Omental fat pad (tissue), 4 donors: Measurements from ENCODE around the gene NOC3L. TPM values are rescaled to one million over a fixed set of nuclear protein-coding genes. Genes with fewer than 3 reads are reported as not detected.

Experiments
- ATAC-seq: fragments of 150-250 bp; one replicate; pipeline ENCODE4 v1.9.1; 2016; ENCODE audit warnings: mild to moderate bottlenecking, moderate library complexity; ENCODE audit not compliant: low FRiP score
- DNase-seq: peaks from one replicate; pipeline ENCODE4 v3.0.0-alpha.2; 2019; ENCODE audit warnings: low spot score
- total RNA-seq, 4 donors: library from RNA; depleted of rRNA; stranded (reverse); fragments of >200 nt; gene quantifications; one replicate each; pipeline ENCODE4 v1.1.0, GENCODE V29; 2016
- TF ChIP-seq, protein P1 (sequence below), 3 donors: fragments of 450-650 bp; IDR thresholded peaks; one replicate each; pipeline ENCODE4 v1.5.1; 2016 to 2017; ENCODE audit warnings: antibody characterized with exemption in 3 of 3, mild to moderate bottlenecking in 3 of 3, moderate library complexity in 2 of 3

The NOC3L gene
- total RNA-seq, 4 donors from 2014 or later: 20.3 to 42.9 (median 23.0) TPM

DNA sequence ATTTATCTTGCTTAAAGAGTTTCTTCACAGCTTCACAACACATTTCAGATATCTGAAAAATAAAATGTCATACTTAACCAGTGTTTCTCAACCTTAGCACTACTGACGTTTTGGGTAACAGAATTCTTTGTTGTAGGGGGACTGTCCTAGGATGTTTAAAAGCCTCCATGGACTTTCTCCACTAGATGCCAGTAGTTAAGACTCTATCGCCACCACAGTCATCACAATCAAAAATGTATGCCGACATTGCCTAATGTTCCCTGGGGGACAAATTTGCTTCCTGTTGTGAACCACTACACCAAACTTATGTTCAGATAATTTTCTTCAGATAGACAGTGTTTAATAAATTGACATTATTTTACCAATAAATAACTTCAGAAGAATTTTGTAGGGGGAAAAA lies 13.4 kb downstream of the NOC3L start:
- no peak for ATAC-seq
- no peak for DNase-seq
- TF ChIP-seq, protein P1, sequence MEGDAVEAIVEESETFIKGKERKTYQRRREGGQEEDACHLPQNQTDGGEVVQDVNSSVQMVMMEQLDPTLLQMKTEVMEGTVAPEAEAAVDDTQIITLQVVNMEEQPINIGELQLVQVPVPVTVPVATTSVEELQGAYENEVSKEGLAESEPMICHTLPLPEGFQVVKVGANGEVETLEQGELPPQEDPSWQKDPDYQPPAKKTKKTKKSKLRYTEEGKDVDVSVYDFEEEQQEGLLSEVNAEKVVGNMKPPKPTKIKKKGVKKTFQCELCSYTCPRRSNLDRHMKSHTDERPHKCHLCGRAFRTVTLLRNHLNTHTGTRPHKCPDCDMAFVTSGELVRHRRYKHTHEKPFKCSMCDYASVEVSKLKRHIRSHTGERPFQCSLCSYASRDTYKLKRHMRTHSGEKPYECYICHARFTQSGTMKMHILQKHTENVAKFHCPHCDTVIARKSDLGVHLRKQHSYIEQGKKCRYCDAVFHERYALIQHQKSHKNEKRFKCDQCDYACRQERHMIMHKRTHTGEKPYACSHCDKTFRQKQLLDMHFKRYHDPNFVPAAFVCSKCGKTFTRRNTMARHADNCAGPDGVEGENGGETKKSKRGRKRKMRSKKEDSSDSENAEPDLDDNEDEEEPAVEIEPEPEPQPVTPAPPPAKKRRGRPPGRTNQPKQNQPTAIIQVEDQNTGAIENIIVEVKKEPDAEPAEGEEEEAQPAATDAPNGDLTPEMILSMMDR (IDR thresholded peaks at IDR 0.05): no peak

DNA sequence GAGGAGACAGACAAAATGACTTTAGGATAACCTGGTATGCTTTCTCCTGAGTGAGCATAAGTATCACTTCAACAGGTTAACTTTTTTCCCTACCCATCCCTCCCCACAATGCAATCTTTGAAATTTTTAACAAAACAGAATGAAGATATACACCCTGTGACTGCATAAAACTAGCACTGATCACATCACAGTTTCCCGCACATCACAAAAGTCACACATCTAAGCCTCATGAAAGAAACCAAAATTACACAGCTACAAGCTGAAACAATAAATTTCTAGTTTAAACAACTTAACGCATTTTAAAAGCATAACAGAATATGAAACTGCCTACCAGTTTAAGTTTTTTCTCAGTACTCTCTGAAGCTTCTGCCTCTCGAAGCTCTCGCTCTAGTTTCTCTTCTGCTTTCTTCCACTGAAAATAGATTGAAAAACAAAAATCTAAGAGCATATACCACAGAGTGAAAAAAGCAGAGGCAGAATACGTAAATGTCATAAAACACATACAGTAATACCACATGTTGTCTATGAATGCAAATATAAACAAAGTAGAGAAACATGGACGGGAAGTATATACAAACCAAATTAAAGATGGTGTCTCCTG lies 18.1 kb downstream of the NOC3L start:
- DNase-seq (no peak), ATAC-seq (no peak)
- TF ChIP-seq, protein P1 (IDR thresholded peaks at IDR 0.05): no peak

DNA sequence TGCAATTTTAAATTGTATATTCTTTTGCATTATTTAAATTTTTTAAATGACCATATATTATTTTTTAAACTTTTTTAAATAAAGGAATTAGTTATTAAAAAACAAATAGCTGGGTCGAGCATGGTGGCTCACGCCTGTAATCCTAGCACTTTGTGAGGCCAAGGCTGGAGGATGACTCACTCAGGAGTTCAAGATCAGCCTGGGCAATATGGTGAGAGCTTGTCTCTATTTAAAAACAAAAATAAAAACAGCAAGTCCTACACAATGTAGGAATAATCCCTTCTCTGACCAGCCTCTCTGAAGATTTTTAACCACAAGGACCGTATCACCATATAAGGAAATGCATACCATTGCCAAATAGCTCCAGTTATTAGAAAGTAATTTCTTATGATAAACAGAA lies 19.6 kb downstream of the NOC3L start:
- ATAC-seq: no peak
- TF ChIP-seq, protein P1 (IDR thresholded peaks at IDR 0.05): no peak
- no peak for DNase-seq

DNA sequence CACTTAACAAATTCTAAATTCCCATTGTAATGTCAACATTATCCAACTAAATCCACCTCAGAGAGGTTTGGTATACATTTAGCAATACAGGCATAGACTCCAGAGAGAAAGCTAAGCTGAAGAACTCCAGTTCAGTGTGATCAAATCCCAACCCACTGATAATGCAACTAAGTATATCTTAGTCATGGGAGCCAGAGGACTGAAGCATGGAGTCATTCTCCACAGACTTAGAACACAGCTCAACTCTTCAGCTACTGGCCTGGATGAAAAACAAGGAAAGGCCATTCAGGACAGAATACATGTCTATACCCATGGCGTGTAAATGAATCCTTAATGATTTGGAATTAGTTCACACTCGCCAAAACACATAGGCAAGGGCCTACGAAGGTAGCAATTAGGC lies 27.9 kb downstream of the NOC3L start:
- no peak for DNase-seq
- TF ChIP-seq, protein P1 (IDR thresholded peaks at IDR 0.05): no peak
- no peak for ATAC-seq

DNA sequence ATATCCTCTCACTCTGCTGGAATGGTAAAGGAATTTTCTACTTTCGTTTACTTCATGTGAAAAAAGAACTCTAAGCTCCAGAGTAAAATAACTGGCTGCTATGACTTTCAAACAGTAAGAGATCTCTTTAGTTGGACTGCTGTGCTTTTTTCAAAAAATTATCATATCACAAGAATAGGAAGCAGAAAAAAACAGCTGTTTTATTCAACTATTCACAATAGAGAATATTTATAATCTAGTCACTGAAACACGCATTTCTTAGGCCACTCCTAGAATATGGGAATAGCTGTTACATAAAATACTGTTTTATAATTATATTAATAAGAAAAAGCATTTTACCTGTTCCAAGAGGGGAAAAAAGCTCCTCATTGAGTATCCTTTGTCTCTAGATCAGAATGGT lies 29.7 kb downstream of the NOC3L start:
- DNase-seq (no peak), ATAC-seq (no peak)
- TF ChIP-seq, protein P1 (IDR thresholded peaks at IDR 0.05): no peak

DNA sequence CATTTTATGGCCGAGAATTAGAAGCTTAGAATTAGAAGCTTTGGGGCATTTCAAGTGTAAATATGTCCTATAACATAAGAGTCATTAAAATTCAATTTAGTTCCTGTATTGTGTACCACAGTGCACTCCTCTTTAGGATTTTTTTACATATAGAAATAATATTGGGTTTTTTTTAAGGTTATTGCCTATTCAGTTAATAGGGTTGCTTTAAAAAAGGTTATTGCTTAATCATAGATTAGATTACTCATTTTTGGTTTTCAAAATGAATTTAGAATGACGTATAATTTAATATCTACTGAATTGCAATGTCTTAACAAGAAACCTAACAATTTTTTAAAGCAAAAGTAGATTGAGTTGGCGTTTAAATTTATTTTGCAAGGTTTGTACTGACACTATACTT lies 34.1 kb downstream of the NOC3L start:
- no peak for DNase-seq
- TF ChIP-seq, protein P1 (IDR thresholded peaks at IDR 0.05): no peak

DNA sequence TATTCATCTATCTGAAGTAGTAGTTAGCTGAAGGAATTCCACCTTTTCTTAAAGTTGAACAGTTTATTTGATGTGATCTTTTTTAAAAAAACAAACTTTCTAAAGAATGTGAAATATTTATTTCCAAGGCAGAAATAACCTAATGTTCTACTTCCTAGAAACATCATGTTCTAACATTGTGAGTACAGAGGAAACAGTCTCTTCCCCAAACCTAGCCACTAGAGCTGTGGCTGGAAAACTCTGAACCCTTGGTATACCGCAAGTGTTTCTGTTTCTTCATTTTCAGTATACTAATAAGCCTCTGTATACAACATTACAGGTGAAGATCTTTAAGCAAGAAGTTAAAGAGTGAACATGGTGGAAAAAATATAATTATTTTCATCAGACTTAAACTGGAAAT lies 35.1 kb downstream of the NOC3L start:
- DNase-seq: no peak
- no peak for ATAC-seq
- TF ChIP-seq, protein P1 (IDR thresholded peaks at IDR 0.05): no peak

More for the DNA sequence above, 34.1 kb downstream of the NOC3L start:
- no peak for ATAC-seq
